IMR-90 (cell line): Measurements from ENCODE around the gene KRTAP3-2. TPM values are rescaled to one million over a fixed set of nuclear protein-coding genes. Genes with fewer than 3 reads are reported as not detected.

Experiments used
- ATAC-seq: fragments of 200-7000 bp; cut with Tn5 transposase; 2 replicates; pipeline ENCODE4 v1.9.1; 2020; ENCODE audit warnings: low read depth, mild to moderate bottlenecking, moderate library complexity
- BruUV-seq: library from RNA; stranded (reverse); fragments of 400-500 nt; replicated peaks from 2 replicates; lab custom pipeline; 2021; lab: Mats Ljungman, UMichigan
- CTCF ChIA-PET: fragments of 300-600 bp; formaldehyde crosslinking; extraction: SDS; loops from one replicate; lab custom pipeline; 2021; ENCODE audit warnings: antibody characterized with exemption; lab: Yijun Ruan, JAX
- POLR2A ChIA-PET: fragments of 300-600 bp; sonication (Branson Sonifier 250); formaldehyde crosslinking; loops from one replicate; lab custom pipeline; 2022; ENCODE audit warnings: antibody characterized with exemption; ENCODE audit not compliant: unreplicated experiment; lab: Charles Lee
- DNase-seq: peaks from one replicate; pipeline ENCODE4 v3.0.0; 2013
- H2AFZ ChIP-seq: replicated peaks from 2 replicates; pipeline ENCODE3; 2013; ENCODE audit warnings: low read length, mild to moderate bottlenecking; ENCODE audit not compliant: poor library complexity
- H2AK5ac ChIP-seq: 2 replicates; pipeline ENCODE4 v1.6.1; 2013; ENCODE audit warnings: low read depth, low read length, inconsistent platforms
- H2AK9ac ChIP-seq: replicated peaks from 2 replicates; pipeline ENCODE3; 2013; ENCODE audit warnings: mild to moderate bottlenecking, low read depth, low read length, moderate library complexity; ENCODE audit not compliant: poor library complexity
- H2BK120ac ChIP-seq: 2 replicates; pipeline ENCODE4 v1.6.1; 2013; ENCODE audit warnings: low read depth, low read length, inconsistent platforms
- H2BK15ac ChIP-seq: 3 replicates; pipeline ENCODE4 v1.6.1; 2013; ENCODE audit warnings: low read depth, low read length, inconsistent platforms
- H2BK20ac ChIP-seq: 2 replicates; pipeline ENCODE4 v1.6.1; 2013; ENCODE audit warnings: low read depth, mild to moderate bottlenecking, inconsistent platforms, low read length, moderate library complexity
- H2BK5ac ChIP-seq: 2 replicates; pipeline ENCODE4 v1.6.1; 2013; ENCODE audit warnings: mild to moderate bottlenecking, low read depth, low read length, inconsistent platforms; ENCODE audit not compliant: poor library complexity, severe bottlenecking
- H3K14ac ChIP-seq: replicated peaks from 2 replicates; pipeline ENCODE4 v1.6.1; 2013; ENCODE audit warnings: low read depth, low read length, inconsistent platforms
- H3K18ac ChIP-seq: 2 replicates; pipeline ENCODE4 v1.6.1; 2013; ENCODE audit warnings: low read depth, low read length, control low read depth
- H3K23ac ChIP-seq: 2 replicates; pipeline ENCODE4 v1.6.1; 2013; ENCODE audit warnings: low read depth, low read length, inconsistent platforms
- H3K27ac ChIP-seq: 2 replicates; pipeline ENCODE4 v1.5.1; 2013; ENCODE audit warnings: mild to moderate bottlenecking, control low read depth, low read length; ENCODE audit not compliant: insufficient read depth
- H3K27me3 ChIP-seq: 2 replicates; pipeline ENCODE4 v1.6.1; 2013; ENCODE audit warnings: low read length; ENCODE audit not compliant: control insufficient read depth, insufficient read depth
- H3K36me3 ChIP-seq: 2 replicates; pipeline ENCODE4 v1.6.1; 2013; ENCODE audit warnings: low read length, mixed read lengths; ENCODE audit not compliant: control insufficient read depth, insufficient read depth
- H3K4ac ChIP-seq: 2 replicates; pipeline ENCODE4 v1.6.1; 2013; ENCODE audit warnings: low read depth, low read length, inconsistent platforms
- H3K4me1 ChIP-seq: 2 replicates; pipeline ENCODE4 v1.6.1; 2013; ENCODE audit warnings: low read length, mixed read lengths; ENCODE audit not compliant: control insufficient read depth, insufficient read depth
- H3K4me2 ChIP-seq: 2 replicates; pipeline ENCODE4 v1.6.1; 2013; ENCODE audit warnings: low read depth, mild to moderate bottlenecking, control low read depth, low read length, moderate library complexity
- H3K4me3 ChIP-seq: 2 replicates; pipeline ENCODE4 v1.5.1; 2013; ENCODE audit warnings: low read depth, mild to moderate bottlenecking, control low read depth, low read length, moderate library complexity; ENCODE audit not compliant: insufficient read depth
- H3K56ac ChIP-seq: 2 replicates; pipeline ENCODE4 v1.6.1; 2013; ENCODE audit warnings: low read length, inconsistent platforms; ENCODE audit not compliant: insufficient read depth; ENCODE audit errors: extremely low read depth
- H3K79me1 ChIP-seq, 2 experiments: 2 replicates each; pipeline ENCODE4 v1.6.1; 2013; ENCODE audit warnings: low read length in 2 of 2, inconsistent platforms in 1 of 2, low read depth in 1 of 2
- H3K9ac ChIP-seq: 2 replicates; pipeline ENCODE4 v1.6.1; 2013; ENCODE audit warnings: low read depth, low read length, control low read depth
- H3K9me1 ChIP-seq: 2 replicates; pipeline ENCODE4 v1.6.1; 2013; ENCODE audit warnings: low read length, inconsistent platforms; ENCODE audit not compliant: insufficient read depth
- H3K9me3 ChIP-seq: 2 replicates; pipeline ENCODE4 v1.6.1; 2013; ENCODE audit warnings: low read length; ENCODE audit not compliant: control insufficient read depth, insufficient read depth
- H4K20me1 ChIP-seq: 2 replicates; pipeline ENCODE4 v1.6.1; 2013; ENCODE audit warnings: low read length, inconsistent platforms; ENCODE audit not compliant: insufficient read depth
- H4K5ac ChIP-seq: 2 replicates; pipeline ENCODE4 v1.6.1; 2013; ENCODE audit warnings: mild to moderate bottlenecking, low read depth, low read length, control low read depth
- H4K8ac ChIP-seq, 2 experiments: 2 replicates each; pipeline ENCODE4 v1.6.1; 2013; ENCODE audit warnings: low read depth in 2 of 2, low read length in 2 of 2, control low read depth in 1 of 2, inconsistent platforms in 1 of 2
- H4K91ac ChIP-seq: 2 replicates; pipeline ENCODE4 v1.6.1; 2013; ENCODE audit warnings: low read depth, low read length, inconsistent platforms; ENCODE audit not compliant: insufficient read depth
- BHLHE40 ChIP-seq: fragments of 150-350 bp; IDR thresholded peaks from 2 replicates; pipeline ENCODE4 v1.6.1; 2016; ENCODE audit warnings: mild to moderate bottlenecking, low read depth, low read length
- CEBPB ChIP-seq: IDR thresholded peaks from 2 replicates; pipeline ENCODE4 v1.6.1; 2012; ENCODE audit warnings: low read depth, low read length, improper control_type of control experiment
- CHD1 ChIP-seq: IDR thresholded peaks from 2 replicates; pipeline ENCODE4 v1.6.1; 2012; ENCODE audit warnings: low read depth, low read length, improper control_type of control experiment
- CTCF ChIP-seq: conservative IDR thresholded peaks from 2 replicates; pipeline ENCODE4 v1.5.1; 2012; ENCODE audit warnings: mild to moderate bottlenecking, low read depth, low read length, improper control_type of control experiment
- ELK1 ChIP-seq: fragments of 150-350 bp; IDR thresholded peaks from 2 replicates; pipeline ENCODE4 v1.6.1; 2016; ENCODE audit warnings: low read depth, mild to moderate bottlenecking, low read length, moderate library complexity, borderline replicate concordance
- FOS ChIP-seq: fragments of 150-350 bp; IDR thresholded peaks from 2 replicates; pipeline ENCODE4 v1.6.1; 2016; ENCODE audit warnings: low read depth, low read length
- MAFK ChIP-seq: IDR thresholded peaks from 2 replicates; pipeline ENCODE4 v1.6.1; 2012; ENCODE audit warnings: low read depth, low read length, improper control_type of control experiment
- MAZ ChIP-seq: IDR thresholded peaks from 2 replicates; pipeline ENCODE4 v1.6.1; 2012; ENCODE audit warnings: low read depth, mild to moderate bottlenecking, low read length, improper control_type of control experiment, moderate library complexity, borderline replicate concordance
- MXI1 ChIP-seq: IDR thresholded peaks from 2 replicates; pipeline ENCODE4 v1.6.1; 2012; ENCODE audit warnings: low read depth, mild to moderate bottlenecking, low read length, moderate library complexity, borderline replicate concordance
- NFE2L2 ChIP-seq: fragments of 150-350 bp; IDR thresholded peaks from 2 replicates; pipeline ENCODE4 v1.6.1; 2016; ENCODE audit warnings: low read depth, mild to moderate bottlenecking, low read length
- POLR2A ChIP-seq: IDR thresholded peaks from 2 replicates; pipeline ENCODE4 v1.6.1; 2012; ENCODE audit warnings: mild to moderate bottlenecking, low read depth, low read length
- RAD21 ChIP-seq: IDR thresholded peaks from 2 replicates; pipeline ENCODE4 v1.6.1; 2012; ENCODE audit warnings: low read length, improper control_type of control experiment
- RCOR1 ChIP-seq: IDR thresholded peaks from 2 replicates; pipeline ENCODE4 v1.6.1; 2012; ENCODE audit warnings: mild to moderate bottlenecking, low read length, improper control_type of control experiment; ENCODE audit not compliant: insufficient replicate concordance
- RFX5 ChIP-seq: IDR thresholded peaks from 2 replicates; pipeline ENCODE4 v1.8.0; 2012; ENCODE audit warnings: low read depth, mild to moderate bottlenecking, low read length, moderate library complexity
- SMC3 ChIP-seq: fragments of 150-350 bp; IDR thresholded peaks from 2 replicates; pipeline ENCODE4 v1.6.1; 2016; ENCODE audit warnings: low read depth, mild to moderate bottlenecking, antibody characterized with exemption, low read length, moderate library complexity
- USF2 ChIP-seq: fragments of 150-350 bp; IDR thresholded peaks from 2 replicates; pipeline ENCODE4 v1.6.1; 2017; ENCODE audit warnings: mild to moderate bottlenecking, antibody characterized with exemption, low read length, low read depth
- WGBS, 2 experiments: methylation state at CpG; one replicate each; pipeline versions ENCODE4 v1.1.5 to v1.1.7; 2013; ENCODE audit warnings: missing lambda C conversion rate in 2 of 2; ENCODE audit not compliant: insufficient read length in 1 of 2; ENCODE audit errors: extremely low coverage in 2 of 2; 5-methylcytosine and 5-hydroxymethylcytosine counted together
- dilution Hi-C: fragments of 300-500 bp; cut with HindIII; formaldehyde crosslinking; loops from one replicate; pipeline ENCODE4 v1.14.3; 2018; ENCODE audit warnings: low sequenced_read_pairs; ENCODE audit not compliant: unreplicated experiment
- in situ Hi-C: fragments of 300-500 bp; cut with MboI; formaldehyde crosslinking; loops from 3 replicates; pipeline ENCODE4 v1.14.3; 2019; ENCODE audit warnings: low sequenced_read_pairs, inconsistent platforms, mixed read lengths
- intact Hi-C: fragments of 100-400 bp; cut with micrococcal nuclease; formaldehyde crosslinking; loops from 2 replicates; pipeline ENCODE4 v1.10.0; 2022
- polyA plus RNA-seq, 3 experiments: library from polyadenylated mRNA; depleted of rRNA; stranded (reverse); fragments of >200 nt; gene quantifications; 2 replicates each; pipeline ENCODE4 v1.2.3, GENCODE V29; 2012; ENCODE audit warnings: low replicate concordance in 1 of 3
- total RNA-seq: library from RNA; depleted of rRNA; stranded (reverse); fragments of >200 nt; gene quantifications from 2 replicates; pipeline ENCODE4 v1.2.3, GENCODE V29; 2012

Gene KRTAP3-2
- total and polyA plus RNA-seq, 2 of the 4 experiments (the other 2 are of a cell fraction): not detected

- in situ Hi-C loops: no loop called here
- no peaks in the 10 kb centered on the region for H3K27me3 ChIP-seq
- peak within 1 kb of the TSS; percentile 76; the same call in 1 of the 2 replicates for H2BK20ac ChIP-seq
- peak within 1 kb of the TSS; percentile 6 for H2AFZ ChIP-seq
- H3K23ac ChIP-seq: no peak within 1 kb of the TSS
- CTCF ChIA-PET: no interaction called here
- 0 out of 2 replicates have a peak within 1 kb of the TSS, but pooled peaks have one; percentile 61 for H4K91ac ChIP-seq
- H3K56ac ChIP-seq: no peak within 1 kb of the TSS
- peak within 1 kb of the TSS; percentile 64; the same call in 1 of the 2 replicates for H4K5ac ChIP-seq
- no peaks in the 10 kb centered on the region; the same call in 1 of the 2 replicates for H3K9me1 ChIP-seq
- no peak within 1 kb of the TSS for H3K4me2 ChIP-seq
- H4K8ac ChIP-seq: peak within 1 kb of the TSS in 1 of 2 experiments; percentile 62; a peak in 1 of 4 replicates
- H4K20me1 ChIP-seq: no peaks in the 10 kb centered on the region
- H3K79me1 ChIP-seq: no peaks in the 10 kb centered on the region
- dilution Hi-C loops: no loop called here
- peaks cover 3% of the 10 kb centered on the region; the same call in 1 of the 2 replicates for H3K4me1 ChIP-seq
- DNase-seq (no peak), ATAC-seq (no peak)
- peak within 1 kb of the TSS; percentile 59 for H2AK5ac ChIP-seq
- H3K9ac ChIP-seq: no peak within 1 kb of the TSS
- H3K36me3 ChIP-seq: no peaks in the 10 kb centered on the region
- H2BK120ac ChIP-seq: peak within 1 kb of the TSS; percentile 74
- peak within 1 kb of the TSS; percentile 58 for H2AK9ac ChIP-seq
- peak within 1 kb of the TSS; percentile 41; the same call in 1 of the 2 replicates for H3K4ac ChIP-seq
- no TSS peak for BruUV-seq
- peak within 1 kb of the TSS; percentile 21; the same call in 2 of the 3 replicates for H2BK15ac ChIP-seq
- H3K18ac ChIP-seq: peak within 1 kb of the TSS; percentile 87; the same call in 1 of the 2 replicates
- TF ChIP-seq ELK1 (no peak), USF2 (no peak), NFE2L2 (no peak), RCOR1 (no peak), CEBPB (no peak), BHLHE40 (no peak), POLR2A (no peak), MAZ (no peak), SMC3 (no peak), MXI1 (no peak), MAFK (no peak), RFX5 (no peak), RAD21 (no peak), FOS (no peak), CTCF (no peak), CHD1 (no peak)
- peaks cover 6% of the 10 kb centered on the region for H3K9me3 ChIP-seq
- H3K14ac ChIP-seq: 0 out of 2 replicates have a peak within 1 kb of the TSS, but pooled peaks have one; percentile 63
- intact Hi-C loops: no loop called here
- no peak within 1 kb of the TSS for H3K4me3 ChIP-seq
- peak within 1 kb of the TSS; percentile 87 for H2BK5ac ChIP-seq
- no CpG with 5 or more reads among the region's 1 CpG for WGBS, 2 experiments
- POLR2A ChIA-PET: no interaction called here
- no peak within 1 kb of the TSS for H3K27ac ChIP-seq
Measured at GRCh38 chr17:40966848-40967247, 32.9 kb downstream of the KRTAP3-2 start, which contains the start of gene KRT39. KRT39 (minus strand) TSS chr17:40966948; CDS start chr17:40966856, 92 bp downstream.
